ENCODE measurements around the gene YWHAH.

YWHAH gene

GRCh38 chr22:31983911-31984656, 39.7 kb downstream of the YWHAH start:
- H3K27me3 ChIP-seq (ENCODE audit: insufficient read depth, low read length) = peaks cover 3% of the 10 kb centered on the region

DNA sequence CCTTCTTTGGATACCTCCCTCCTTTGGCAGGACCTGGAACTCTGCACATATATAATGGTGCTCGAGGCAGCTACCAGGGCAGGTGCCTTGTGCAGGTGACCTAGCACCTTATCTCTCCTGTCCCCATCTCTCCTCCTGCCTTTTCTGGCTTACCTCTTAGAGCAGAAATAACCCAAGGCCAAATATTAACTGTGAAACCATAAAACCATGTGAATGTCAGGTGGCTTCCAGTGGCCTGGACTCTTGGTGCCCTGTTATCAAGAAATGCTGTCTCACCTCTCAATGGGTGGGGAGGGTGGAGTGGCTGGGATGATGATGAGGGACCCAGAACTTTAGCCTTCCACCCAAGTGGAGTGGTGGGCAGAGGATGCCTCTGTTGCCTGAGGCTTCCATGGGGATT, 42.9 kb downstream of the YWHAH start:
- no peaks in the 10 kb centered on the region for H3K36me3 ChIP-seq (ENCODE audit: insufficient read depth, low read length)
- no peak overlapping the region for H2AFZ ChIP-seq (ENCODE audit: low read depth, low read length)
- peaks cover 7% of the 10 kb centered on the region for H3K27me3 ChIP-seq (ENCODE audit: insufficient read depth, low read length)
- H3K4me3 ChIP-seq (ENCODE audit: low read length) = no peak overlapping the region
- no peaks in the 10 kb centered on the region for H3K9me3 ChIP-seq (ENCODE audit: low read length)
- no peaks in the 10 kb centered on the region for H3K4me1 ChIP-seq (ENCODE audit: insufficient read depth, low read length)

More at GRCh38 chr22:31983911-31984656, 39.7 kb downstream of the YWHAH start:
- Histone ChIP-seq H3K9me3 (ENCODE audit: low read length) (no peaks in the 10 kb centered on the region), H3K4me3 (ENCODE audit: low read length) (no peak overlapping the region), H3K4me1 (ENCODE audit: insufficient read depth, low read length) (no peaks in the 10 kb centered on the region), H3K36me3 (ENCODE audit: insufficient read depth, low read length) (no peaks in the 10 kb centered on the region), H2AFZ (ENCODE audit: low read depth, low read length) (peak overlapping the region; percentile 18)

- Histone ChIP-seq H3K36me3 (ENCODE audit: insufficient read depth, low read length) (no peaks in the 10 kb centered on the region), H3K4me3 (ENCODE audit: low read length) (no peak overlapping the region), H2AFZ (ENCODE audit: low read depth, low read length) (no peak overlapping the region), H3K27me3 (ENCODE audit: insufficient read depth, low read length) (peaks cover 7% of the 10 kb centered on the region), H3K4me1 (ENCODE audit: insufficient read depth, low read length) (no peaks in the 10 kb centered on the region), H3K9me3 (ENCODE audit: low read length) (no peaks in the 10 kb centered on the region)
Observed at GRCh38 chr22:31991102-31991839, 46.9 kb downstream of the YWHAH start.

- no peaks in the 10 kb centered on the region for H3K4me1 ChIP-seq (ENCODE audit: insufficient read depth, low read length)
- peaks cover 4% of the 10 kb centered on the region for H3K27me3 ChIP-seq (ENCODE audit: insufficient read depth, low read length)
- H3K9me3 ChIP-seq (ENCODE audit: low read length) = no peaks in the 10 kb centered on the region
- H3K4me3 ChIP-seq (ENCODE audit: low read length) = no peak overlapping the region
- H3K36me3 ChIP-seq (ENCODE audit: insufficient read depth, low read length) = no peaks in the 10 kb centered on the region
- no peak overlapping the region for H2AFZ ChIP-seq (ENCODE audit: low read depth, low read length)
Observed at GRCh38 chr22:31995046-31995445, 50.7 kb downstream of the YWHAH start.

GRCh38 chr22:31995807-31996206, 51.5 kb downstream of the YWHAH start:
- Histone ChIP-seq H2AFZ (ENCODE audit: low read depth, low read length) (no peak overlapping the region), H3K9me3 (ENCODE audit: low read length) (no peaks in the 10 kb centered on the region), H3K4me1 (ENCODE audit: insufficient read depth, low read length) (no peaks in the 10 kb centered on the region), H3K4me3 (ENCODE audit: low read length) (no peak overlapping the region), H3K36me3 (ENCODE audit: insufficient read depth, low read length) (no peaks in the 10 kb centered on the region), H3K27me3 (ENCODE audit: insufficient read depth, low read length) (peaks cover 4% of the 10 kb centered on the region)

GRCh38 chr22:31998784-31999385, 54.5 kb downstream of the YWHAH start:
- Histone ChIP-seq H3K4me3 (ENCODE audit: low read length) (no peak overlapping the region), H2AFZ (ENCODE audit: low read depth, low read length) (no peak overlapping the region), H3K4me1 (ENCODE audit: insufficient read depth, low read length) (no peaks in the 10 kb centered on the region), H3K27me3 (ENCODE audit: insufficient read depth, low read length) (no peaks in the 10 kb centered on the region), H3K9me3 (ENCODE audit: low read length) (no peaks in the 10 kb centered on the region), H3K36me3 (ENCODE audit: insufficient read depth, low read length) (no peaks in the 10 kb centered on the region)

GRCh38 chr22:32000181-32000580, 55.8 kb downstream of the YWHAH start:
- Histone ChIP-seq H3K27me3 (ENCODE audit: insufficient read depth, low read length) (no peaks in the 10 kb centered on the region), H3K9me3 (ENCODE audit: low read length) (no peaks in the 10 kb centered on the region), H2AFZ (ENCODE audit: low read depth, low read length) (no peak overlapping the region), H3K4me1 (ENCODE audit: insufficient read depth, low read length) (no peaks in the 10 kb centered on the region), H3K4me3 (ENCODE audit: low read length) (no peak overlapping the region), H3K36me3 (ENCODE audit: insufficient read depth, low read length) (no peaks in the 10 kb centered on the region)

DNA sequence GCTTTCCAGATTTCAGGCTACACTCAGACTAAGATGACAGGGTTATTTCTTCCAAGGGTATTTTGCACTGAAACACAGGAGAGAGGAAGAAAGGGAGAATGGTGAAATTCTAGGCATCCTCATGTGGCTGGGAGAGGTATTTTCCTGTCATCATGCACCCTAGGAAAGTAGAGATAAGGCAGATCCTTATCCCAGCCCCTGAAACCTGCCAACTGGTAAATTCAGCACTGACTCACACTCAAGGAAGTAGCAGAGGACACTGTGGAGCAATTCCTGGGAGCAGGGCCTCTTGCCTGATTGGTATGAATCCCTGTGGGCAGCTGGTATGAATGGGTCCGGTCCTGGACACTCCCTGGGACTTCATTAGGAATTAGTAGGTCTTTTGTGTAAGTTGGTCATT, 61.1 kb downstream of the YWHAH start:
- Histone ChIP-seq H3K36me3 (ENCODE audit: insufficient read depth, low read length) (no peaks in the 10 kb centered on the region), H3K4me1 (ENCODE audit: insufficient read depth, low read length) (no peaks in the 10 kb centered on the region), H3K4me3 (ENCODE audit: low read length) (no peak overlapping the region), H3K27me3 (ENCODE audit: insufficient read depth, low read length) (no peaks in the 10 kb centered on the region), H2AFZ (ENCODE audit: low read depth, low read length) (no peak overlapping the region), H3K9me3 (ENCODE audit: low read length) (no peaks in the 10 kb centered on the region)
